GM10266 (cell line): Measurements from ENCODE around the gene H2BK1.

Experiments used
- DNase-seq: peaks from one replicate; pipeline ENCODE4 v3.0.0; 2012; ENCODE audit errors: extremely low spot score
- TF ChIP-seq, protein P1 (sequence below): IDR thresholded peaks from 2 replicates; pipeline ENCODE4 v1.5.1; 2012; ENCODE audit warnings: mild to moderate bottlenecking, low read depth; ENCODE audit not compliant: control insufficient read depth, insufficient read depth; ENCODE audit errors: missing control alignments

The H2BK1 gene

DNA sequence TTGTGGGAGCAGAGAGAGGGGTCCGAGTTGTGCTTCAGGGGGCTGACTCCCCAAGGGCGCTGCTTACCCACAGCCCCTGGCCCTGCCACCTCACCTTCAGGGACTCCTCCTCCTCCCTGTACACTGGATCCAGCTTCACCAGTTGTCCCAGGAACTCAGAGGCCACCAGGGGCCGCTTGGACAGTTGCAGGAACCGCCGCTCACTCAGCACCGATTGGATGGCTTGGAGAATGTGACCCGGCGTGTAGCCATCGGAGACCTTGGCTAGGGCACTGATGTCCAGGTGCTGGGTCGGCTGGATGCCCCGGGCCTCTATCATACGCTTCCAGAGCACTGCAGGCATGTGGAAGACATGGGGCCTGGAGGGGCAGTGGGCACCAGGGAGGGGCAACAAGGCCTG is 18.7 kb downstream of the H2BK1 start:
- TF ChIP-seq, protein P1, sequence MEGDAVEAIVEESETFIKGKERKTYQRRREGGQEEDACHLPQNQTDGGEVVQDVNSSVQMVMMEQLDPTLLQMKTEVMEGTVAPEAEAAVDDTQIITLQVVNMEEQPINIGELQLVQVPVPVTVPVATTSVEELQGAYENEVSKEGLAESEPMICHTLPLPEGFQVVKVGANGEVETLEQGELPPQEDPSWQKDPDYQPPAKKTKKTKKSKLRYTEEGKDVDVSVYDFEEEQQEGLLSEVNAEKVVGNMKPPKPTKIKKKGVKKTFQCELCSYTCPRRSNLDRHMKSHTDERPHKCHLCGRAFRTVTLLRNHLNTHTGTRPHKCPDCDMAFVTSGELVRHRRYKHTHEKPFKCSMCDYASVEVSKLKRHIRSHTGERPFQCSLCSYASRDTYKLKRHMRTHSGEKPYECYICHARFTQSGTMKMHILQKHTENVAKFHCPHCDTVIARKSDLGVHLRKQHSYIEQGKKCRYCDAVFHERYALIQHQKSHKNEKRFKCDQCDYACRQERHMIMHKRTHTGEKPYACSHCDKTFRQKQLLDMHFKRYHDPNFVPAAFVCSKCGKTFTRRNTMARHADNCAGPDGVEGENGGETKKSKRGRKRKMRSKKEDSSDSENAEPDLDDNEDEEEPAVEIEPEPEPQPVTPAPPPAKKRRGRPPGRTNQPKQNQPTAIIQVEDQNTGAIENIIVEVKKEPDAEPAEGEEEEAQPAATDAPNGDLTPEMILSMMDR: no peak
- DNase-seq: no peak

DNA sequence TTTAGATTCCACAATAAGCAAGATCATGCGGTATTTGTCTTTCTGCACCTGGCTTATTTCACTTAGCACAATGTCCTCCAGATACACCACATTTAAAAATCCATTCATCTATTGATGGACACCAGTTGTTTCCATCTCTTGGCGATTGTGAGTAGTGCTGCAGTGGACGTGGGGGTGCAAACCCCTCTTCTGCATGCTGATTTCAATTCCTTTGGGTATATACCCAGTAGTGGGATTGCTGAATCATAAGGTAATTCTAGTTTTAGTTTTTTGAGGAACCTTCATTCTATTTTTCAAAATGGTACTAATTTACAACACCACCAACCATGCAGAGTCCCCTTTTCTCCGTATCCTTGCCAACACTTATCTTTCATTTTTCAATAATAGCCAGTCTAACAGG is 21.2 kb downstream of the H2BK1 start:
- DNase-seq: no peak
- TF ChIP-seq, protein P1: no peak

DNA sequence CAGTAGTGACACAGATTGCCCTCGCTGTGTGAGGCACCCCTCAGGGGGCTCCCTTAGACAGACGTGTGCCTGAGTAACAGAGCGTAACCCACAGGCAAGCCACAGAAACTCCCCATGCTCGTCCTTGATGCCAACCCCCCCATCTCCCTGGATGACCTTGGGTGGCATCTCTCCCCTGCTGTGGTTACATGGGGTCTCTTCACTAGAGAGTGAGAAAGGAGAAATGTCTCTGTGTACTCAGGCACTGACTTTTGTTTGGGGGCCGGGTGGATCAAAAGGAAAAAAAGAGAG is 22.1 kb downstream of the H2BK1 start:
- DNase-seq: no peak

DNA sequence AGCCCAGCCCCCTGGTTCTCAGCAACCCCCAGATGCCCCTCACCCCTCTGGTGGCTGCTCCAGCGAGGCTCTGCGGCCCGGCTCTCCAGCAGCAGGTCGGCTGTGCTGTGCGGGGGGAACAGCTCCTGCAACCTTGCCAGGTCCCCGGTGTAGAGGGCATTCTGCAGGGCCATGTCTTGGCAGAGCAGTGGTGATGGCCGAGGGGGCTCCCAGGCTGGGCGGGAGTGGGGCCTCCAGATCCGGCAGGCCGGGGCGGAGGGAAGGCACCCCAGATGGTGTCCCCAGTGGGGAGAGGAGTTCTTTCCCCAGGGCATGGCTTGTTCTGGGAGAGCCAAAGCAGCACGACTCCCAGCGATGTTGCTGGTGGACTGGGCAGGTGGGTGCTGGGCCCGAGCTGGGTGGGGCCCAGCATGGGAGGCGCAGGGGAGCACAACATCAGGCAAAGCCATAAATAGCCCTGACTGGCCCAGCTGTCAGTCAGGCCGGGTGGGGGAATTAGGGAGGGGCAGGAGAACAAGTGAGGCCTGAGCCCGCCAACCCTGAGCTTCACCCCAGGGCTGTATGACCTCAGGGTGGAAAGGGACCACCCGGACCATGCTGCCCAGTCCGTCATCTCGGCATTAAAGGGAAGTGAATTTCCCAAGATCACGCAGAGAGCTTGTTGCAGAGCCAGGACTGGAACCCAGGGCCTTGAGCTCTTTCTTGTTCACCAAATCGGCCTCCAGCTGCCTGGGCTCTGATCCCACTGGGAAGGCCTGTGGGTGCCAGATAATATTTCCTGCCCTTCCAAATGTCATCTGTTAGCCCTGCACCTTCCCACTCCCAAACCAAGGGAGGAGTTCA is 22.7 kb downstream of the H2BK1 start:
- no peak for DNase-seq
- TF ChIP-seq, protein P1: no peak

More for the DNA sequence above, 22.1 kb downstream of the H2BK1 start:
- TF ChIP-seq, protein P1: no peak

DNA sequence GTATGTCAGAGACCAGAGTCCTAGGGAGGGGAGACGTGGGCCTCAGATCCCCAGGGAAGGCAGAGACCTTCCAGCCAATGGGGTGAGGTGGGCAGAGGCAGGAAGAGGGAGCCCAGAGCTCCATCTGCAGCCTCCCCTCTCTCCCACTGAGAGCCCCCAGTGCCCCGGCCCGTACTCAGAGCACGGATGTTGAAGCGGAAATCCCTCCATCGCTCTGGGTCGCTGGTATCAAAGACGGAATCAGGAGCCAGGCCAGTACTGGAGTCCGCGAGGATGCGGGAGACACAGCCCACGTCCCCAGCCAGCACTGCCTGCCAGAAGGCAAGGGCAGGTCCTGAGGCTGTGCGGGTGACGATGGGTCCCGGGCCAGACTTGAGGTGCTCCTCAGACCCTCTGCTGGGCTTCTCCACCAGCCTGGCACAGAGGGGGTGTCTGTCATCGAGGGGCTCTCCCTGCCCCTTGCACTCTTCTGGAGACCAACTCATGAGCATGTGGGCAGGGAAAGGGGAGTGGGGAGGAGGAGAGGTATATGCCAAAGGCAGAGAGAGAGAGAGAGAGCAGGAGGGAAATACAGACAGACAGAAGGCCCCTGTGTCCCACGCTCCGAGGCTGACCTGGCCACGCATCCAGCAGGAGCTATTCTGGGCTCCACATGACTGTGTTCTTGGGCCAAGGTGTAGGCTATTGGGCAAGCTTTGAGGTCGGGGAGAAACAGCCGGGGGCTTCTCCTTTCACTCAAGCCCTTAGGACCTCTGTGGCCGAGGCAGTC is 23.5 kb downstream of the H2BK1 start, which contains the start of gene ASB10:
Gene ASB10, minus strand, starts transcription at position 611 of the 769 bp plus-strand sequence. Its CDS starts 120 bp downstream, at position 491.
- no peak for DNase-seq
- TF ChIP-seq, protein P1: no peak

DNA sequence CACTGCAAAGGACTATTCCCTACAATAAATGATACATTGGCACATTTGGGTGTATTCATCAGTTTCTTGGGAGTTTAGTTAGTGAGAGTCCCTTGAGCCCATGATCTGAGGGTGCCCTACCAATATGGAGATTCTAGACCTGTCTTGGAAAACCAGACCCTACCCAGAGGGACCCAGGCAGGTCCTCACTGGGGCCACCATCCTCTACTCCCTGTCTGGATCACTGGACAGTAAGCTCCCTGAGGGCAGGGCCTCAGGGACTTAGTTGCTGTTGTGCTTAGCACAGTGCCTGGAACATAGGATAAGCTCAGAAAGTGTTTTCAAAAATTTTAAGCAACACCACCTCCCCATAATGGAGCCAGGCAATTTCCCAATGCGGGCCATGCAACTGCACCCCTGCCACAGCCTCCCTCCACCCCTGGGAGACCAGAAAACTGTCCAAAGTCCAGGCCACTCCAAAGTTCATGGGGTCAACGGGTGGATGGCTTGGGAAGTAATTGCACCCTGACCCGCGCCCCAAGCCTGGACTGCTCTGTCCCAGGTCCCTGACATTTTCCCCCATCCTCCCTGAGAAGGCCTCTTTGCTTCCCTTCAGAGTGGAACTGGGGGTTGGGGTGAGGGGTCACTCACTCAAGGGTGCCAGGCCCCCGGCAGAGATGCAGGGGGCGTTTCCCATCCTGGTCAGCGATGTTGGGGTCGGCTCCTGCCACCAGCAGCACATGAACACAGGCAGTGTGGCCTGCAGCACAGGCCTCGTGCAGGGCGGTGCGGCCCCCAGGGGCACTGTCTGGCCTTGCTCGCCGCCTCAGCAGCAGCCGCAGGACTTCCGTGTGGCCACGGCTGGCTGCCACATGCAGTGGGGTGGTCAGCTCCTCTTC is 24.3 kb downstream of the H2BK1 start:
- TF ChIP-seq, protein P1: no peak
- DNase-seq: no peak

DNA sequence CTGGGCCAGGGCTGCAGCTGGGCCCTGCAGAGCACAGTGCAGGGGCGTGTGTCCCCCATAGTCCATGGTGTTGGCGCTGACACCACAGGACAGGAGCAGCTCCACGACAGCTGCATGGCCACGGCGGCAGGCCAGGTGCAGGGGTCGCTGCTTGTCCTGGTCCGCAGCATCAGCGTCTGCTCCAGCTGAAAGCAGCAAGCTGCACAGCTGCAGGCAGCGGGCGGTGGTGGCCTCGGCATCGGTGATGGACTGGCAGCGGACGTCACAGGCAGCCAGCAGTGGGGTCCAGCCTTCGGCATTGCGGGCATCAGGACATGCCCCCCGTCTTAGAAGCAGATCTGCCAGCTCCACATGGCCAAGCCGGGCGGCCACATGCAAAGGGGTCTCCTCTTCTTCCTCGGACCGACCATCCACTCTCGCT is 29.3 kb downstream of the H2BK1 start:
- DNase-seq: no peak
- TF ChIP-seq, protein P1: no peak
